HCEC 1CT (cell line): ENCODE measurements around the gene KCNH4.
"Not testable (repeated sequence)": the region's sequence is repeated elsewhere in the genome, so short reads cannot be mapped to it uniquely, and the experiment has no call there.

Source experiments
- DNase-seq: peaks from one replicate; pipeline ENCODE4 v3.0.0-alpha.2; 2017

The KCNH4 gene

GRCh38 chr17:42177684-42178083, 3.3 kb downstream of the KCNH4 start:
- no peak for DNase-seq

- DNase-seq = no peak
These were observed 6.7 kb downstream of the KCNH4 start for GRCh38 chr17:42174126-42174783.

DNA sequence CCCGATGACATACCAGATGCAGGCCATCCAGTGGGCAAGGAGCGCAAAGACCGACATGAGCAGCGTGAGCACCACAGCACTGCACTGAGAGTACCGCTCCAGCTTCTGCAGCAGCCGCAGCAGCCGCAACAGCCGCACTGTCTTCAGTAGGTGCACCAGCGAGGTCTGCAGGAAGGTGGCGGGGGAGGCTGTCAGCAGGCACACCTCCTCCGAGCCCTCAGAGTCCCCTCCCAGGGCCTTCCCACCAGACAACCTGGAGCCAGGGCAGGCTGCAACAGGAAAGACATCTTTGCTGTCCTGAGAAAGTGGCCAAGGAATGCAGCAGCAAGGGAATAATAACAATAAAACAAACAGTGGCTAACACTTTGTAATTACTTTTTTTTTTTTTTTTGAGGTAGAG, 9.1 kb downstream of the KCNH4 start:
- DNase-seq = no peak

GRCh38 chr17:42169351-42169750, 11.6 kb downstream of the KCNH4 start:
- no peak for DNase-seq

DNA sequence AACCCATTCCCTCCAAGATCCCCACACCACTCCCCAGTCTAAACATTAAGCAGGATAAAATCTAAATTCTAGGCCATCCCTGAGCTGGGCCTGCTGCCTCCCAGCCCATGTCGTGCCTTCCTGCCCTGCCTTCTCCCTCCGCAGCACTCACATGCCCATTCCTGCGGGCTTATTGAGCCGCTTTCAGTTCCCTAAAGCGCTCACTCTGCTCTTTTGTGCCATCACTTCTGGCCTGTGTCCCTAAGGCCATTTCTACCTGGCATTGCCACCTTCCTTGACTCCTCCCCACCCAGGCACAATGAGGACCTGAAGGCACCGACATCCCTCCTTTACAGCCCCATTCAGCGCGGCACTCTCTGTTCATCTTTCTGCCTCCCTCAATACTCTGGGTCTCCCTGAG, 13.1 kb downstream of the KCNH4 start:
- no peak for DNase-seq

DNA sequence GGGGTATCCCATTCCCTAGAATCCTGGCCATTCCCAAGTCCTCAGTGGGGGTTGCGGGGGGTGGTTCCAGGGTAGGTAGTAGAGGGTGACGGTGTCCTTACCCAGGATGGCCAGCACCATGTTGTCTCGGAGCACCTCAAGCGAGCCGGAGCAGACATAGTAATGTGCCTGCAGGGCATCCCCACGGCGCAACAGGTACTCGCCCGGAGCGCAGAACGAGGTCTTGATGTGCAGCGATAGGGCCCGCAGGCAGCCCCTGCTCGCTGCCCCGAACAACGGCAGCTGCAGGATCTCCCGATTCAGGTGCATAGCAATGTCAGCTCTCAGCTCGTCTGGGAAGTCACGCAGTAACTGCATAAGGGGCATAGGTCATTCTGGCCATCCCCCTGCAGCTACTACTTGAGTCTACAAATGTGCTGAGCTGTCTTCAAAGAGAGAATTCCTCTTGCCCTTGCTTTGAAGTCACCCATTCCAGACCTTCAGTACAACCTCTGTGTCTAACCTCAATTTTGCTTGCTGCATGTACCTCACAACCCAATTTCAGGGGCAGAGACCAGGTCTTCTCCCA, 14.7 kb downstream of the KCNH4 start:
- DNase-seq = no peak

DNA sequence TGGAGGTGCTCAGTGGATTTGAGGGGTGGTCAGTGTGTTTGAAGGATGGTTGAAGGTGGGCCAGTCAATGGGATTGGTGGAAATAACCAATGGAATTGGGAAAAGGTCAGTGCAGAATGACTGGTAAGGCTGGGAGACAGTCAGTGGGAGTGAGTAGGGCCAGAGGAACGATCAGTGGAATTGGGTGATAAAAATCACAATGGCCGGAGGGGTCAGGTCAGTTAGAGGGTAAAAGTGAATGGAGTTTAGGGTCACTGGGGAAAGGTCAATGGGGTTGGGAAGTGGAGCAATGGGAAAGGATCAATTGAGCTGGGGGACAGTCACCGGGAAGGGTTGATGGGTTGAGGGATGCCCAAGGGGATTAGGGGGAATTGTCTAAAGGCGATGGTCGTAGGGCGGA, 15.2 kb downstream of the KCNH4 start:
- no peak for DNase-seq

GRCh38 chr17:42163696-42164407, 17.1 kb downstream of the KCNH4 start:
- DNase-seq = no peak

- no peak for DNase-seq
These were observed 17.8 kb downstream of the KCNH4 start for GRCh38 chr17:42163113-42163512.

DNA sequence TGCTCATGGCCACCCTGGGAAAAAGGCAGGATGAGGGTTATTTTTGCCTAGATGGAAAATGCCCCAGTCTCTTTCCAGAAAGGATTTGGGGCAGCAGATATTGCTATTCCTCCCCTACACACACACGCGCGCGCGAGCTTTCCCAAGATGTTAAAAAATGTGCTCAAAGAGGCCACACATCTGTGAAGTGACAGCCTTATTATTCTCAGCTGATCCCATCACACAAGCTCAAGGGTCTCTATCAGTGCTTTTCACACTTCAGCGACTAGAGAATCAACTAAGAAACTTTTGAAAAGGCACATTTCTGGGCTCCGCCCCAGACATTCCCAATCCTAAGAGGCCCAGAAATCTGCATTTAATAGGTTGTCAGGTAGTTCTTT, 20.4 kb downstream of the KCNH4 start:
- DNase-seq = no peak

- DNase-seq = no peak
These were observed 21.0 kb downstream of the KCNH4 start for GRCh38 chr17:42159796-42160530.

DNA sequence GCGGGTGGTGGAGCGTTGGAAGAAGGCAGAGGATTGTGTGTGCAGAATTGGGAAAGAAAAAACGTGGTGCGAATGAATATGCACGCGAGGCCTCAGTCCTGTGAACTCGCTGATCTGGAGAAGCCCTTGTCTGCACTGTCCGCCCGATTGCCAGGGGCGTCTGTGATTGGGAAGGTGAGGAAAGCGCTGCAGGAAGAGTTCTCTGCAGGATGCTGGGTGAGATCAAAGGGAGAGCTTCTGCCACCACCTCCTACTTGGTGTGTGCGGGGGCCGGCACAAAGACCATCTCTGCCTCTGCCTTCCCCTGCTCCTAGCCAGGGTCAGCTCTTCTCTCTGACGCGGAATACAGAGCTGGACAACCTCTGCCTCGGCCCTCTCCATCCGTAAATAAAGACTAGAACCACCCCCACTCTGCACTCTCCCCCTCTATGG, 25.3 kb downstream of the KCNH4 start:
- no peak for DNase-seq

- DNase-seq = no peak
These were observed 26.8 kb downstream of the KCNH4 start for GRCh38 chr17:42153919-42154742.

GRCh38 chr17:42146911-42147607, 33.9 kb downstream of the KCNH4 start:
- DNase-seq = no peak

DNA sequence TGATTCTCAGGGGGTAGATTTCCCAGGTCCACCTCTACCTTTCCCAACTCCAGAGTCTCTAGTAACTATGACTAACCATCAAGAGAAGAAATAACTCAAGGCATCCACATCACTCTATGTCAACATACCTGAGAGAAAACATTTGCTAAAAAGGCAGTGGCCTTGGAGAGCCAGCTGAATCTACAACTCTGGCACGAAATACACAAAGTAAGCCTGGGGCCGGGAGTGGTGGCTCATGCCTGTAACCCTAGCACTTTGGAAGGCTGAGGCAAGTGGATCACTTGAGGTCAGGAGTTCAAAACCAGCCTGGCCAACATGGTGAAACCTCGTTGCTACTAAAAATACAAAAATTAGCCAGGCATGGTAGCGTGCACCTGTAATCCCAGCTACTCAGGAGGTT, 37.8 kb downstream of the KCNH4 start:
- not testable (repeated sequence) for DNase-seq

GRCh38 chr17:42142371-42142896, 38.5 kb downstream of the KCNH4 start:
- no peak for DNase-seq

DNA sequence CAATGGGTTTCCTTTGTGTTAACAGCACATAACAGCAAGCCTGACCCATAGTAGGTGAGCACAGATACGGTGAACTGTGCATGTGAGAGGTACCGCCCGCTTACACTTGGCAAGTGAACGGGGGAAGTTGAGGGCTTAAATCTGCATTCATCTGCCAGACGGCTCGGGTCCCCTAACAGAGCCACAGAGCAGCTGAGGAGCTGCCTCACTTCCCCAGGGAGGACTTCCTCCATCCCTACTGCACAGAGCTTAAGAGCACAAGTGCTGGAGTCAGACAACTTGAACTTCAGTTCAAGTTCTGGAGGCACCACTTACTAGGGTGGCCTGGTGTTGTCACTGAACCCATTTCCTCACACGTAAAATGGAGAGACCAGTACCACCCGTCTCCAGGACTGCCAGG, 39.6 kb downstream of the KCNH4 start:
- no peak for DNase-seq

- not testable (repeated sequence) for DNase-seq
These were observed 40.3 kb downstream of the KCNH4 start for GRCh38 chr17:42140690-42141089.

DNA sequence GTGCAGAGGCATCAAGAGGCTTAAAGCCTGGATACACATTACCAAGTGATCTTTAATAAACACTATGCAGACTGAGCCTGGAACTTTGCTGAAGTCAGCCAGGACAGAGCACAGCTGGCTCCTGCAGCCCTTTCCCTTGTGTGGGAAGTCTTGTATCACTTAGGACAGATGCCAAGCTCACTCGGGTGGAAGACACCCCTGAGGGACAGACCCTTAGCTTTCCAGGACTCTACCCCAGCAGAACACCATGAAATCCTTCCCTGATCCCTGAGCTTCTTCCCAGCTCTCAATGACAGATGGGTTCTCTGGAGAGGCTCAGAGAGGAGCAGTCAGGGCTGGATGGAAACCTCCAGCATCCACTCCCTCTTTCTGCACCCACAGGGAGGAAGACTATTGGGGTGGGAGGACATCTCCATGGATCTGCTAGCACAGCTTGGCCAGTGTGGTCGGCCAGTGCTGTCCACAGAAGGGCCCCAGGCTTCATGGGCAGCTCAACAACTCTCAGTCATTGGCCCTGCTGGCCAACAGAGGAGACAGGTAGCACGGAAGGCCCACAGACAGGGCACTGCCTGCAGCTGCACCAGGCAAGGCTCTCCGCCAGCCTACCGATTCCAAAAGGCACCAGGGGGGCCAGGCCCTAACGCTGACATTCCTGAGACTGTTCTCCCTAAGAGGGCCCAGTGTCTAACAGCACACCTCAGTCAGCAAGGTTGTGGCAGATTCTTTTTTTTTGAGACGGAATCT, 42.0 kb downstream of the KCNH4 start:
- DNase-seq = no peak

DNA sequence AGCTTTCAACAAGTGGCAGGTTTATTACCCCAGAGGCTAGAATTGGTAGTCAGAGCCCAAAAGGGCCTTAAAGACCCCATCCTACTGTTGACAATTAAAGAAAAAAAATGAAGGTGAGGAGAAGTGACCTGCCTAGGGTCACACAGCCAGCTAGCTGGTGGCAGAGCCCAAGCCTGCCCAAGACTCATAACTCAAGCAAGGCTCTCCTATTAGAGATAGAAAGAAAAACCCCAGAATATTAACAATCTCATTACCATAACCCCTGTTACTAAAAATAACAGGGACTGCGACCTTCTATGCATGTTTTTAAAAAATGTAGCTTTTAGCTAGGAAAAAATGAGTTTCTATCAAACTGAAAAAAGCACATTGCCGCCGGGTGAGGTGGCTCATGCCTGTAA, 44.3 kb downstream of the KCNH4 start:
- DNase-seq = no peak
